Measurements from ENCODE around the gene EDAR.

DNA sequence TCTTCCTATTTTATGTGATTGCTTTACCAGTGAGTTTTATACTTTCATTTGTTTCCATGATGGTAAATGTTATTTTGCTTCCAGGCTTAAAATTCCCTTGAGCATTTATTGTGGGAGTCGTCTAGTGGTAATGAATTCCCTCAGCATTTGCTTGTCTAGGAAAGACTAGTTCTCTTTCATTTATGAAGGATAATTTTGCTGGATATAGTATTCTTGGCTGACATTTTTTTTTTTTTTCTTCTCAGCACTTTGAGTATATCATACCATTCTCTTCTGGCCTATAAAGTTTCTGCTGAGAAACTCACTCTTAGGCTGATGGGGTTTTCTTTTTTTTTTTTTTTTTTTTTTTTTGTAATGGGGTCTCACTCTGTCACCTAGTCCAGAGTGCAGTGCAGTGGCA, 99.1 kb downstream of the EDAR start:
- TF ChIP-seq CBX8 (IDR thresholded peaks at IDR 0.05; ENCODE audit: borderline replicate concordance, low read depth, low read length) (no peak), EGR1 (IDR thresholded peaks at IDR 0.05; ENCODE audit: borderline replicate concordance, low read depth, low read length) (no peak), TCF12 (IDR thresholded peaks at IDR 0.05; ENCODE audit: low read depth, low read length) (no peak), POLR2AphosphoS5 (IDR thresholded peaks at IDR 0.05; ENCODE audit: low read depth, low read length) (no peak), YY1 (IDR thresholded peaks at IDR 0.05; ENCODE audit: low read depth, low read length) (no peak), NRF1 (IDR thresholded peaks at IDR 0.05; ENCODE audit: low read depth, low read length) (no peak), NANOG (IDR thresholded peaks at IDR 0.05; ENCODE audit: insufficient read depth, low read depth, low read length, poor library complexity, severe bottlenecking) (no peak), ATF3 (IDR thresholded peaks at IDR 0.05; ENCODE audit: insufficient read depth, low read depth, low read length) (no peak), RFX5 (IDR thresholded peaks at IDR 0.05; ENCODE audit: borderline replicate concordance, low read depth, low read length) (no peak), BRCA1 (IDR thresholded peaks at IDR 0.05; ENCODE audit: low read depth, low read length) (no peak), SP1 (IDR thresholded peaks at IDR 0.05; ENCODE audit: low read depth, low read length) (no peak)
- TF ChIP-seq, protein P1, sequence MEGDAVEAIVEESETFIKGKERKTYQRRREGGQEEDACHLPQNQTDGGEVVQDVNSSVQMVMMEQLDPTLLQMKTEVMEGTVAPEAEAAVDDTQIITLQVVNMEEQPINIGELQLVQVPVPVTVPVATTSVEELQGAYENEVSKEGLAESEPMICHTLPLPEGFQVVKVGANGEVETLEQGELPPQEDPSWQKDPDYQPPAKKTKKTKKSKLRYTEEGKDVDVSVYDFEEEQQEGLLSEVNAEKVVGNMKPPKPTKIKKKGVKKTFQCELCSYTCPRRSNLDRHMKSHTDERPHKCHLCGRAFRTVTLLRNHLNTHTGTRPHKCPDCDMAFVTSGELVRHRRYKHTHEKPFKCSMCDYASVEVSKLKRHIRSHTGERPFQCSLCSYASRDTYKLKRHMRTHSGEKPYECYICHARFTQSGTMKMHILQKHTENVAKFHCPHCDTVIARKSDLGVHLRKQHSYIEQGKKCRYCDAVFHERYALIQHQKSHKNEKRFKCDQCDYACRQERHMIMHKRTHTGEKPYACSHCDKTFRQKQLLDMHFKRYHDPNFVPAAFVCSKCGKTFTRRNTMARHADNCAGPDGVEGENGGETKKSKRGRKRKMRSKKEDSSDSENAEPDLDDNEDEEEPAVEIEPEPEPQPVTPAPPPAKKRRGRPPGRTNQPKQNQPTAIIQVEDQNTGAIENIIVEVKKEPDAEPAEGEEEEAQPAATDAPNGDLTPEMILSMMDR (IDR thresholded peaks at IDR 0.05; ENCODE audit: control extremely low read depth in 1 of 3, insufficient read depth in 1 of 3, low read depth in 1 of 3, low read length in 3 of 3), result no peak

Data from H1 (cell line).